ENCODE data around the gene LTBP3.
A peak's percentile ranks its signal among the peaks of the same experiment; 100 is the strongest.

The LTBP3 gene

DNA sequence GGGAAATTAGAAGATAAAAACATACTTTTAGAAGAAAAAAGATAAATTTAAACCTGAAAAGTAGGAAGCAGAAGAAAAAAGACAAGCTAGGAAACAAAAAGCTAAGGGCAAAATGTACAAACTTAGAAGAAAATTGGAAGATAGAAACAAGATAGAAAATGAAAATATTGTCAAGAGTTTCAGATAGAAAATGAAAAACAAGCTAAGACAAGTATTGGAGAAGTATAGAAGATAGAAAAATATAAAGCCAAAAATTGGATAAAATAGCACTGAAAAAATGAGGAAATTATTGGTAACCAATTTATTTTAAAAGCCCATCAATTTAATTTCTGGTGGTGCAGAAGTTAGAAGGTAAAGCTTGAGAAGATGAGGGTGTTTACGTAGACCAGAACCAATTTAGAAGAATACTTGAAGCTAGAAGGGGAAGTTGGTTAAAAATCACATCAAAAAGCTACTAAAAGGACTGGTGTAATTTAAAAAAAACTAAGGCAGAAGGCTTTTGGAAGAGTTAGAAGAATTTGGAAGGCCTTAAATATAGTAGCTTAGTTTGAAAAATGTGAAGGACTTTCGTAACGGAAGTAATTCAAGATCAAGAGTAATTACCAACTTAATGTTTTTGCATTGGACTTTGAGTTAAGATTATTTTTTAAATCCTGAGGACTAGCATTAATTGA lies 58.3 kb downstream of the LTBP3 start:
- peaks cover 52% of the 10 kb centered on the region for H3K36me3 ChIP-seq (ENCODE audit: insufficient read depth, low read length)
- H3K4me1 ChIP-seq (ENCODE audit: control insufficient read depth, insufficient read depth, low read length), result peaks cover 30% of the 10 kb centered on the region
- no peaks in the 10 kb centered on the region for H3K9me3 ChIP-seq (replicated peaks; ENCODE audit: low read length)
- no peaks in the 10 kb centered on the region for H3K27me3 ChIP-seq (ENCODE audit: control insufficient read depth, insufficient read depth, low read length)
- peak overlapping the region; percentile 88 for H3K4me3 ChIP-seq (ENCODE audit: low read length)
- H3K4me2 ChIP-seq (ENCODE audit: low read length), result peak overlapping the region; percentile 76
- H3K9ac ChIP-seq (ENCODE audit: low read depth, low read length), result peak overlapping the region; percentile 96

DNA sequence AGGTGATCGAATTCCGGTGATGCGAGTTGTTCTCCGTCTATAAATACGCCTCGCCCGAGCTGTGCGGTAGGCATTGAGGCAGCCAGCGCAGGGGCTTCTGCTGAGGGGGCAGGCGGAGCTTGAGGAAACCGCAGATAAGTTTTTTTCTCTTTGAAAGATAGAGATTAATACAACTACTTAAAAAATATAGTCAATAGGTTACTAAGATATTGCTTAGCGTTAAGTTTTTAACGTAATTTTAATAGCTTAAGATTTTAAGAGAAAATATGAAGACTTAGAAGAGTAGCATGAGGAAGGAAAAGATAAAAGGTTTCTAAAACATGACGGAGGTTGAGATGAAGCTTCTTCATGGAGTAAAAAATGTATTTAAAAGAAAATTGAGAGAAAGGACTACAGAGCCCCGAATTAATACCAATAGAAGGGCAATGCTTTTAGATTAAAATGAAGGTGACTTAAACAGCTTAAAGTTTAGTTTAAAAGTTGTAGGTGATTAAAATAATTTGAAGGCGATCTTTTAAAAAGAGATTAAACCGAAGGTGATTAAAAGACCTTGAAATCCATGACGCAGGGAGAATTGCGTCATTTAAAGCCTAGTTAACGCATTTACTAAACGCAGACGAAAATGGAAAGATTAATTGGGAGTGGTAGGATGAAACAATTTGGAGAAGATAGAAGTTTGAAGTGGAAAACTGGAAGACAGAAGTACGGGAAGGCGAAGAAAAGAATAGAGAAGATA lies 59.0 kb downstream of the LTBP3 start, which contains the start of gene MALAT1:
MALAT1 (plus strand) TSS at position 69 of the 736 bp plus-strand sequence.
- H3K9me3 ChIP-seq (replicated peaks; ENCODE audit: low read length), result no peaks in the 10 kb centered on the region
- peak within 1 kb of the TSS; percentile 88 for H3K4me3 ChIP-seq (ENCODE audit: low read length)
- H3K4me1 ChIP-seq (ENCODE audit: control insufficient read depth, insufficient read depth, low read length), result peaks cover 37% of the 10 kb centered on the region
- H3K9ac ChIP-seq (ENCODE audit: low read depth, low read length), result peak within 1 kb of the TSS; percentile 96
- peak within 1 kb of the TSS; percentile 94 for H3K4me2 ChIP-seq (ENCODE audit: low read length)
- no peaks in the 10 kb centered on the region for H3K27me3 ChIP-seq (ENCODE audit: control insufficient read depth, insufficient read depth, low read length)
- H3K36me3 ChIP-seq (ENCODE audit: insufficient read depth, low read length), result peaks cover 44% of the 10 kb centered on the region

DNA sequence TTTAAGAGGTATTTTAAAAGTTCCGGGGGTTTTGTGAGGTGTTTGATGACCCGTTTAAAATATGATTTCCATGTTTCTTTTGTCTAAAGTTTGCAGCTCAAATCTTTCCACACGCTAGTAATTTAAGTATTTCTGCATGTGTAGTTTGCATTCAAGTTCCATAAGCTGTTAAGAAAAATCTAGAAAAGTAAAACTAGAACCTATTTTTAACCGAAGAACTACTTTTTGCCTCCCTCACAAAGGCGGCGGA lies 59.5 kb downstream of the LTBP3 start:
- Histone ChIP-seq H3K36me3 (ENCODE audit: insufficient read depth, low read length) (peaks cover 40% of the 10 kb centered on the region), H3K9ac (ENCODE audit: low read depth, low read length) (peak overlapping the region; percentile 96), H3K4me2 (ENCODE audit: low read length) (peak overlapping the region; percentile 94), H3K9me3 (replicated peaks; ENCODE audit: low read length) (no peaks in the 10 kb centered on the region), H3K4me3 (ENCODE audit: low read length) (peak overlapping the region; percentile 73), H3K4me1 (ENCODE audit: control insufficient read depth, insufficient read depth, low read length) (peaks cover 40% of the 10 kb centered on the region), H3K27me3 (ENCODE audit: control insufficient read depth, insufficient read depth, low read length) (no peaks in the 10 kb centered on the region)

- Histone ChIP-seq H3K4me1 (ENCODE audit: control insufficient read depth, insufficient read depth, low read length) (peaks cover 45% of the 10 kb centered on the region), H3K36me3 (ENCODE audit: insufficient read depth, low read length) (peaks cover 35% of the 10 kb centered on the region), H3K9ac (ENCODE audit: low read depth, low read length) (peak overlapping the region; percentile 96), H3K27me3 (ENCODE audit: control insufficient read depth, insufficient read depth, low read length) (no peaks in the 10 kb centered on the region), H3K9me3 (replicated peaks; ENCODE audit: low read length) (no peaks in the 10 kb centered on the region), H3K4me3 (ENCODE audit: low read length) (peak overlapping the region; percentile 73), H3K4me2 (ENCODE audit: low read length) (peak overlapping the region; percentile 94)
Measured at GRCh38 chr11:65498042-65498726, 60.0 kb downstream of the LTBP3 start.

DNA sequence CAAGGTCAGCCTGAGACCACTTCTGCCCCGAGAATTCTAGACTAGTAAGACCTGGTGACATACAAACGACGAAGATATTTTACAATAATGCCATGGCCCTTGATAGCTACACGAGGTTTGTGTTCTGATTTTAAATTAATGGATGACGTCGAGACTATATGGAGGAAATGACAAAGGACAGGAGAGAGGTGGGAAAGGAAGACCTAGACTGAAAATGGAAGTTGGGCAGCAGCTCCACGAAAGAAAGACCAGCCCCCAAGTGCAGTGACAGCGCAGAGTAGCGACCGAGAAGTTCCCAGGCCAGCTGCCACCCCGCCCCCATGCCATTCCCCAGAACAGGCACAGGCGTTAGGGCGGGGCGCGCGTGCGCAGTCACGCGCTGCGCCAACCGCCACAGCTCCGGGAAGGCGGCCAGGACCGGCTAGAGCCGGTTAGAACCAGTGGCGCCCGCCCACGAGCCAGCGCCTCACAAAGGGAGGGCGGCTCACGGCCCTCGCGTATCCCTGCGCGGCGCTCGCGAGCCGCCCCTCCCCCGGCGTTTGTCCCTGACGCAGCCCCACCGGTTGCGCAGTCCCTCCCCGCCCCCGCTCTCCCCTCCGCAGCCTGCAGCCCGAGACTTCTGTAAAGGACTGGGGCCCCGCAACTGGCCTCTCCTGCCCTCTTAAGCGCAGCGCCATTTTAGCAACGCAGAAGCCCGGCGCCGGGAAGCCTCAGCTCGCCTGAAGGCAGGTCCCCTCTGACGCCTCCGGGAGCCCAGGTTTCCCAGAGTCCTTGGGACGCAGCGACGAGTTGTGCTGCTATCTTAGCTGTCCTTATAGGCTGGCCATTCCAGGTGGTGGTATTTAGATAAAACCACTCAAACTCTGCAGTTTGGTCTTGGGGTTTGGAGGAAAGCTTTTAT lies 60.8 kb downstream of the LTBP3 start:
- Histone ChIP-seq H3K36me3 (ENCODE audit: insufficient read depth, low read length) (peaks cover 27% of the 10 kb centered on the region), H3K9ac (ENCODE audit: low read depth, low read length) (peak overlapping the region; percentile 96), H3K27me3 (ENCODE audit: control insufficient read depth, insufficient read depth, low read length) (no peaks in the 10 kb centered on the region), H3K4me1 (ENCODE audit: control insufficient read depth, insufficient read depth, low read length) (peaks cover 53% of the 10 kb centered on the region), H3K4me3 (ENCODE audit: low read length) (peak overlapping the region; percentile 73), H3K4me2 (ENCODE audit: low read length) (peak overlapping the region; percentile 94), H3K9me3 (replicated peaks; ENCODE audit: low read length) (no peaks in the 10 kb centered on the region)

GRCh38 chr11:65496304-65497140 lies 61.6 kb downstream of the LTBP3 start:
- Histone ChIP-seq H3K4me3 (ENCODE audit: low read length) (peak overlapping the region; percentile 57), H3K4me1 (ENCODE audit: control insufficient read depth, insufficient read depth, low read length) (peaks cover 61% of the 10 kb centered on the region), H3K9me3 (replicated peaks; ENCODE audit: low read length) (no peaks in the 10 kb centered on the region)

DNA sequence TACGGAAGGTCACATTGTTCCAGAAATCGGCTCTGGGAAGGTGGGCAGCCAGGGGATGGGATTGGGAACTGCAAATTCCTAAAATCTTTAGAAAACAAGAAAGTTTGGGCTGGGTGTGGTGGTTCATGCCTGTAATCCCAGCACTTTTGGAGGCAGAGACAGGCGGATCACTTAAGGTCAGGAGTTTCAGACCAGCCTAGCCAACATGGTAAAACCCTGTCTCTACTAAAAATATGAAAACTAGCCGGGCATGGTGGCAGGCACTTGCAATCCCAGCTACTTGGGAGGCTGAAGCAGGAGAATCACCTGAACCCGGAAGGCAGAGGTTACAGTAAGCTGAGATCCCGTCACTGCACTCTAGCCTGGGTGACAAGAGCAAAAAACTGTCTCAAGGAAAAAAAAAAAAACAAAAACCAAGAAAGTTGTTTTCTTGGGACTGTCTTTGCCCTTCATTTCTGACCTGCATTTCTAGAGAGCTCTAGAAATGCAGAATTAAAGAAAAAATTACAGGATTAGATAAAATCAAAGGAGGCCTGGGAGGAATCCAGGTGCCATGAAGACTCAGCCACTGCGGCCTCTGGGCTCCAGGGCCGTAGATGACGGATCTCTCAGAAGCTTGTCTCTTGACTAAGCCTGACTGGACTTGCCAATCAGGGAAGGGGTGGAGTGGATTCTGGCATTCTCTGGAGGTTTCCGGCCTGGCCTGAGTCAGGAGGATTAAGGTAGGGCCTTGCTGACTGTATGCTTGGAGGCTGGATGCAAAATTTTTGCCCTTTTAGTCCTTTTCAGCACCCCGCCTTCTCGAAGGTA lies 64.6 kb downstream of the LTBP3 start:
- H3K4me1 ChIP-seq (ENCODE audit: control insufficient read depth, insufficient read depth, low read length), result peaks cover 89% of the 10 kb centered on the region
- H3K4me3 ChIP-seq (ENCODE audit: low read length), result peak overlapping the region; percentile 40
- peak overlapping the region; percentile 73 for H3K4me2 ChIP-seq (ENCODE audit: low read length)
- H3K9ac ChIP-seq (ENCODE audit: low read depth, low read length), result peak overlapping the region; percentile 88
- H3K9me3 ChIP-seq (replicated peaks; ENCODE audit: low read length), result no peaks in the 10 kb centered on the region
- no peaks in the 10 kb centered on the region for H3K27me3 ChIP-seq (ENCODE audit: control insufficient read depth, insufficient read depth, low read length)
- H3K36me3 ChIP-seq (ENCODE audit: insufficient read depth, low read length), result no peaks in the 10 kb centered on the region

More at GRCh38 chr11:65496304-65497140, 61.6 kb downstream of the LTBP3 start:
- peaks cover 18% of the 10 kb centered on the region for H3K36me3 ChIP-seq (ENCODE audit: insufficient read depth, low read length)
- H3K9ac ChIP-seq (ENCODE audit: low read depth, low read length), result peak overlapping the region; percentile 91
- H3K27me3 ChIP-seq (ENCODE audit: control insufficient read depth, insufficient read depth, low read length), result no peaks in the 10 kb centered on the region
- peak overlapping the region; percentile 76 for H3K4me2 ChIP-seq (ENCODE audit: low read length)

- Histone ChIP-seq H3K9ac (ENCODE audit: low read depth, low read length) (peak overlapping the region; percentile 88), H3K36me3 (ENCODE audit: insufficient read depth, low read length) (no peaks in the 10 kb centered on the region), H3K4me3 (ENCODE audit: low read length) (peak overlapping the region; percentile 40), H3K4me1 (ENCODE audit: control insufficient read depth, insufficient read depth, low read length) (peaks cover 89% of the 10 kb centered on the region), H3K9me3 (replicated peaks; ENCODE audit: low read length) (no peaks in the 10 kb centered on the region), H3K4me2 (ENCODE audit: low read length) (peak overlapping the region; percentile 73), H3K27me3 (ENCODE audit: control insufficient read depth, insufficient read depth, low read length) (no peaks in the 10 kb centered on the region)
Measured at GRCh38 chr11:65492637-65493366, 65.4 kb downstream of the LTBP3 start.

- no peaks in the 10 kb centered on the region for H3K36me3 ChIP-seq (ENCODE audit: insufficient read depth, low read length)
- H3K9me3 ChIP-seq (replicated peaks; ENCODE audit: low read length), result no peaks in the 10 kb centered on the region
- peaks cover 90% of the 10 kb centered on the region for H3K4me1 ChIP-seq (ENCODE audit: control insufficient read depth, insufficient read depth, low read length)
- H3K9ac ChIP-seq (ENCODE audit: low read depth, low read length), result peak overlapping the region; percentile 88
- peak overlapping the region; percentile 73 for H3K4me2 ChIP-seq (ENCODE audit: low read length)
- no peaks in the 10 kb centered on the region for H3K27me3 ChIP-seq (ENCODE audit: control insufficient read depth, insufficient read depth, low read length)
- H3K4me3 ChIP-seq (ENCODE audit: low read length), result peak overlapping the region; percentile 23
Measured at GRCh38 chr11:65492387-65492636, 65.8 kb downstream of the LTBP3 start.
